PFSK-1 (cell line): Measurements from ENCODE around the gene NFIC.

Source experiments
- POLR2AphosphoS5 ChIP-seq: IDR thresholded peaks from 2 replicates; pipeline ENCODE4 v1.6.1; 2012; ENCODE audit warnings: low read depth, mild to moderate bottlenecking, control low read depth, low read length, moderate library complexity
- SIN3A ChIP-seq: IDR thresholded peaks from 2 replicates; pipeline ENCODE4 v1.6.1; 2012; ENCODE audit warnings: mild to moderate bottlenecking, low read length, moderate library complexity, borderline replicate concordance; ENCODE audit not compliant: insufficient read depth
- TAF1 ChIP-seq: IDR thresholded peaks from 2 replicates; pipeline ENCODE4 v1.6.1; 2012; ENCODE audit warnings: low read length, control low read depth, borderline replicate concordance; ENCODE audit not compliant: insufficient read depth
- TF ChIP-seq, protein P1 (sequence below), 2 experiments: IDR thresholded peaks; 2 replicates each; pipeline versions ENCODE4 v1.6.1 to v1.8.0; 2011 to 2012; ENCODE audit warnings: low read depth in 2 of 2, low read length in 2 of 2, control low read depth in 1 of 2, inconsistent platforms in 1 of 2, mild to moderate bottlenecking in 1 of 2, moderate library complexity in 1 of 2; ENCODE audit not compliant: insufficient read depth in 1 of 2

DNA sequence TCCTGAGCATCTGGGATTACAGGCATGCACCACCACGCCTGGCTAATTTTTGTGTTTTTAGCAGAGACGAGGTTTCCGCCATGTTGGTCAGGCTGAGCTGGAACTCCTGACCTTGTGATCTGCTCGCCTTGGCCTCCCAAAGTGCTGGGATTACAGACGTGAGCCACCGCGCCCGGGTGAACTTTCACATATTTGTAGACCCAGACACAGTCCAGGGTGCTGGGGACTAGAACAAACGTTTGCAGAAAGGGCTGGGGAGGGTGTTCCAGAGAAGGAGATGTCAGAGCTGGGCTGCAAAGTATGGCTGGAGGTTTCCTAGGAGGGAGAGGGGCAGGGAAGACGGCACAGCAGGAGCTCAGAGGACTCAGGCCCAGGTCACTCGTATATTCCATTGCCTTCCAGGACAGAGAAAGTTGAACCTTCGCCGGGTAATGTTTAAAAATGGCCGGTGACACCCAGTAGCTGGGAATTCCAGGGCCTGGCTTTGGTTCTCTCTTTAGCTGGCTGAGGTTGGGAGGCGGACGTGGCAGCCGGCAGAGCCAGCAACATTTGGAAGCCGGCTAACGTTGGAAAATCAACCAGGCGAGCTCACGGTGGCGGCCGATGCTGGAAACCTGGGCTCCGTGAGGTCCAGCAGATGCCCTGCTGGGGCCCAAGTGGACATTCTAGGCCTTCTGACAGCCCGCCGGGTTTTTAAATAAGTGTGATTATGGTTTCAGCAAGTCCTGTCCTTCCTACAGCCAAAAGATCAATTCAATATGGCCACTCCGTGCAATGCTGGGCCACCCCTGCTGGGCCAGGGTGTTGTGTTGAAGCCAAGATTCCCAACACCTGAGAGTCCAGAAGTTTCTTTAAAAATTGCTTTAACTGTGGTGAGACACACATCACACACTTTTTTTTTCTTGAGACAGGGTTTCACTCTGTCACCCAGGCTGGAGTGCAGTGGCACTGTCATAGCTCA lies 41.5 kb downstream of the NFIC start:
- TF ChIP-seq, protein P1, sequence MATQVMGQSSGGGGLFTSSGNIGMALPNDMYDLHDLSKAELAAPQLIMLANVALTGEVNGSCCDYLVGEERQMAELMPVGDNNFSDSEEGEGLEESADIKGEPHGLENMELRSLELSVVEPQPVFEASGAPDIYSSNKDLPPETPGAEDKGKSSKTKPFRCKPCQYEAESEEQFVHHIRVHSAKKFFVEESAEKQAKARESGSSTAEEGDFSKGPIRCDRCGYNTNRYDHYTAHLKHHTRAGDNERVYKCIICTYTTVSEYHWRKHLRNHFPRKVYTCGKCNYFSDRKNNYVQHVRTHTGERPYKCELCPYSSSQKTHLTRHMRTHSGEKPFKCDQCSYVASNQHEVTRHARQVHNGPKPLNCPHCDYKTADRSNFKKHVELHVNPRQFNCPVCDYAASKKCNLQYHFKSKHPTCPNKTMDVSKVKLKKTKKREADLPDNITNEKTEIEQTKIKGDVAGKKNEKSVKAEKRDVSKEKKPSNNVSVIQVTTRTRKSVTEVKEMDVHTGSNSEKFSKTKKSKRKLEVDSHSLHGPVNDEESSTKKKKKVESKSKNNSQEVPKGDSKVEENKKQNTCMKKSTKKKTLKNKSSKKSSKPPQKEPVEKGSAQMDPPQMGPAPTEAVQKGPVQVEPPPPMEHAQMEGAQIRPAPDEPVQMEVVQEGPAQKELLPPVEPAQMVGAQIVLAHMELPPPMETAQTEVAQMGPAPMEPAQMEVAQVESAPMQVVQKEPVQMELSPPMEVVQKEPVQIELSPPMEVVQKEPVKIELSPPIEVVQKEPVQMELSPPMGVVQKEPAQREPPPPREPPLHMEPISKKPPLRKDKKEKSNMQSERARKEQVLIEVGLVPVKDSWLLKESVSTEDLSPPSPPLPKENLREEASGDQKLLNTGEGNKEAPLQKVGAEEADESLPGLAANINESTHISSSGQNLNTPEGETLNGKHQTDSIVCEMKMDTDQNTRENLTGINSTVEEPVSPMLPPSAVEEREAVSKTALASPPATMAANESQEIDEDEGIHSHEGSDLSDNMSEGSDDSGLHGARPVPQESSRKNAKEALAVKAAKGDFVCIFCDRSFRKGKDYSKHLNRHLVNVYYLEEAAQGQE (IDR thresholded peaks at IDR 0.05; ENCODE audit: insufficient read depth in 1 of 2, low read depth in 2 of 2, low read length in 2 of 2), result no peak
- TF ChIP-seq TAF1 (no peak), POLR2AphosphoS5 (no peak), SIN3A (no peak)
